Naive thymus-derived CD4-positive, alpha-beta T cell (primary cell): ENCODE data around the gene OR51D1. TPM values are rescaled to one million over a fixed set of nuclear protein-coding genes. Genes with fewer than 3 reads are reported as not detected.

Experiments
- ATAC-seq: fragments of 150-1000 bp; cut with Tn5 transposase; 2 replicates; pipeline ENCODE4 v1.10.0; 2021; ENCODE audit warnings: mild to moderate bottlenecking, moderate library complexity
- CTCF ChIA-PET: fragments of 350-600 bp; sonication (Branson Sonifier 250); formaldehyde crosslinking; loops from one replicate; lab custom pipeline; 2021; ENCODE audit warnings: antibody characterized with exemption; lab: Charles Lee
- POLR2A ChIA-PET: fragments of 350-600 bp; sonication (Branson Sonifier 250); formaldehyde crosslinking; loops from one replicate; lab custom pipeline; 2021; ENCODE audit warnings: antibody characterized with exemption, inconsistent platforms; lab: Charles Lee
- DNase-seq, 9 donors: peaks; one replicate each; pipeline versions ENCODE4 v3.0.0 to v3.0.0-alpha.2; 2020 to 2022; ENCODE audit warnings: mixed read lengths in 1 of 9
- H3K27ac ChIP-seq: one replicate; pipeline ENCODE4 v1.7.0; 2013; ENCODE audit warnings: mild to moderate bottlenecking, low read depth, low read length, moderate library complexity
- H3K27me3 ChIP-seq, 2 donors: one replicate each; pipeline ENCODE4 v1.7.0; 2013; ENCODE audit warnings: low read length in 2 of 2, mild to moderate bottlenecking in 2 of 2, moderate library complexity in 2 of 2; ENCODE audit not compliant: control insufficient read depth in 2 of 2, insufficient read depth in 2 of 2
- H3K36me3 ChIP-seq, 3 experiments: 1 replicate in 2 of 3; 2 replicates in 1 of 3; pipeline ENCODE4 v1.7.0; 2013; ENCODE audit warnings: low read length in 3 of 3, mild to moderate bottlenecking in 3 of 3, moderate library complexity in 1 of 3; ENCODE audit not compliant: insufficient read depth in 3 of 3, control insufficient read depth in 2 of 3
- H3K4me1 ChIP-seq, 2 donors: one replicate each; pipeline ENCODE4 v1.7.0; 2013; ENCODE audit warnings: low read length in 2 of 2, mild to moderate bottlenecking in 2 of 2, moderate library complexity in 1 of 2; ENCODE audit not compliant: control insufficient read depth in 2 of 2, insufficient read depth in 2 of 2
- H3K4me3 ChIP-seq: 2 replicates; pipeline ENCODE4 v1.7.0; 2013; ENCODE audit warnings: mild to moderate bottlenecking, low read length
- H3K9me3 ChIP-seq, 3 experiments: 1 replicate in 2 of 3; 2 replicates in 1 of 3; pipeline ENCODE4 v1.7.0; 2013; ENCODE audit warnings: low read length in 3 of 3; ENCODE audit not compliant: control insufficient read depth in 2 of 3
- H3K27ac Mint-ChIP-seq, 9 donors: one replicate each; pipeline ENCODE4 v1.8.0; 2020 to 2022; ENCODE audit warnings: mixed read lengths in 9 of 9, mild to moderate bottlenecking in 8 of 9, moderate library complexity in 5 of 9, inconsistent platforms in 2 of 9
- H3K27me3 Mint-ChIP-seq, 5 donors: one replicate each; pipeline ENCODE4 v1.8.0; 2021 to 2022; ENCODE audit warnings: mixed read lengths in 5 of 5, mild to moderate bottlenecking in 1 of 5
- H3K36me3 Mint-ChIP-seq, 5 donors: one replicate each; pipeline ENCODE4 v1.8.0; 2020 to 2022; ENCODE audit warnings: mixed read lengths in 5 of 5, mild to moderate bottlenecking in 3 of 5, inconsistent platforms in 1 of 5
- H3K4me1 Mint-ChIP-seq, 7 donors: one replicate each; pipeline ENCODE4 v1.8.0; 2020 to 2022; ENCODE audit warnings: mixed read lengths in 7 of 7, mild to moderate bottlenecking in 3 of 7, inconsistent platforms in 1 of 7
- H3K4me3 Mint-ChIP-seq, 10 donors: one replicate each; pipeline ENCODE4 v1.8.0; 2020 to 2022; ENCODE audit warnings: mild to moderate bottlenecking in 10 of 10, mixed read lengths in 10 of 10, moderate library complexity in 6 of 10, inconsistent platforms in 2 of 10
- H3K9me3 Mint-ChIP-seq, 11 donors: one replicate each; pipeline ENCODE4 v1.8.0; 2020 to 2022; ENCODE audit warnings: mixed read lengths in 11 of 11, mild to moderate bottlenecking in 4 of 11, inconsistent platforms in 1 of 11, moderate library complexity in 1 of 11
- intact Hi-C, 2 donors: fragments of 100-400 bp; cut with micrococcal nuclease; formaldehyde crosslinking; loops; one replicate each; pipeline ENCODE4 v1.15.1; 2023
- polyA plus RNA-seq, 2 donors: library from polyadenylated mRNA; unstranded; fragments of 300-500 nt; fragmentation: Illumina TruSeq; gene quantifications; one replicate each; pipeline ENCODE4 v1.2.3, GENCODE V29; 2021
- total RNA-seq, 6 experiments: library from RNA in 5 of 6; stranded (reverse) in 5 of 6; gene quantifications; 1 replicate in 5 of 6; 2 replicates in 1 of 6; pipeline ENCODE4 v1.2.3 and lab custom pipeline; 2021 to 2026

Gene OR51D1
- total and polyA plus RNA-seq, 7 experiments from 2014 or later: not detected

DNA sequence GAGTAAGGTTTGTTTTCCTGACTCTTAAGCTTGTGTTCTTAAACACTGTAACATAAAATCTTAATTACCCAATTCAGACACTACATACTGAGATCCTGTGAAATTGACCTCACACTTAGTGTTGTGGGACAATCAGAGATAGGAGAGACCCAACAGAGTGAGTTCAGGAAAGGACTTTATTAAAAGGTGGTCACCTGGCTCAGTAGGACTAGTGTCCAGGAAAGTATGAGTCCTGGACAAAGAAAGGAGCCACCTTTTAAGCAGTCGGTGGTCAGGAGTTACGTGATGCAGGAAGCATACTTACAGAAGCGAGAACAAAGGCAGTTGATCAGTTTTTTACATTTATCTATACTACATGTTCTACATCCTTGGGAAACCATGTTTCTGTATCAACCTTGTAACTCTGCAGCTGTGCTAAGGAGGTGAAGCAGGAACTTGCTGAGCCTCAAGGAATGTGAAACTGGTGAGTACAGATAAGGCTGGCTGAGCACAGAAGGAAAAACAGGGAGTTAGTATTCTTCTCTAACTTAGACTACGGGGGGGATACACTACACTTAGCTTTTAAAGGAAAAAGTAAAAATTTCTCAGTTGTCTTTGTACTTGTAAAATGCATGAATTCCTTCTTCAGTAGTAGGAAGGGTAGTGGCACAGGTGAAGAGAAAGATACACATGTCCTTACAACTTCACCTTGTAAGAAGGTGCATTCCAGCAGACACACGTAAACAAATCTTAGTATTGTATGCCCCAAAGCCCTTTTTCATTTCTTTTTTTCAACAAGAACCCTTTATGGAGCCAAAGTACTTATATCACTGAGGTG, 21.6 kb downstream of the OR51D1 start:
- POLR2A ChIA-PET: no interaction called here
- H3K4me1 Mint-ChIP-seq: no peaks in the 10 kb centered on the region

DNA sequence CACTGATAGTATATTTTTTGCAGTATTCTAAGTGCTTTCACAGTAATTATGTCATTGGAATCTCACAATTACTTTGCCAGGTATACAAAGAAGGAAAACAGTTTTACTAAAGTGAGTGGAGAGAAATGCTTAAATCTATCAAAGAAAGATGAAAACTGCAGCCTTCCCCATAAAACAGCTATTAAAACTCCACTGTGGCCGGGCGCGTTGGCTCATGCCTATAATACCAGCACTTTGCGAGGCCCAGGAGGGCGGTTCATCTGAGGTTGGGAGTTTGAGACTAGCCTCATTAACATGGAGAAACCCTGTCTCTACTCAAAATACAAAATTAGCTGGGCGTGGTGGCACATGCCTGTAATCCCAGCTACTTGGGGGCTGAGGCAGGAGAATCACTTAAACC, 25.6 kb downstream of the OR51D1 start:
- Histone ChIP-seq H3K4me3 (no peak overlapping the region), H3K4me1 (no peaks in the 10 kb centered on the region), H3K36me3 (no peaks in the 10 kb centered on the region), H3K27me3 (no peaks in the 10 kb centered on the region), H3K9me3 (no peaks in the 10 kb centered on the region), H3K27ac (no peak overlapping the region)
- intact Hi-C loops: no loop called here
- H3K36me3 Mint-ChIP-seq: peaks cover 0 to 5% (median 0%) of the 10 kb centered on the region in 5 donors
- H3K27ac Mint-ChIP-seq: no peak overlapping the region
- ChIA-PET POLR2A (no interaction called here), CTCF (no interaction called here)
- H3K27me3 Mint-ChIP-seq: peaks cover 16 to 30% (median 25%) of the 10 kb centered on the region in 5 donors
- no peak overlapping the region for H3K4me3 Mint-ChIP-seq
- DNase-seq (no peak), ATAC-seq (no peak)
- H3K4me1 Mint-ChIP-seq: no peaks in the 10 kb centered on the region
- no peaks in the 10 kb centered on the region for H3K9me3 Mint-ChIP-seq

More for the DNA sequence above, 21.6 kb downstream of the OR51D1 start:
- Histone ChIP-seq H3K27me3 (no peaks in the 10 kb centered on the region), H3K4me3 (no peak overlapping the region), H3K4me1 (no peaks in the 10 kb centered on the region), H3K36me3 (no peaks in the 10 kb centered on the region), H3K27ac (no peak overlapping the region), H3K9me3 (no peaks in the 10 kb centered on the region)
- H3K27ac Mint-ChIP-seq: no peak overlapping the region
- intact Hi-C loops: no loop called here
- H3K9me3 Mint-ChIP-seq: no peaks in the 10 kb centered on the region
- DNase-seq (no peak), ATAC-seq (no peak)
- no peak overlapping the region for H3K4me3 Mint-ChIP-seq
- CTCF ChIA-PET: no interaction called here
- peaks cover 20 to 25% (median 22%) of the 10 kb centered on the region in 5 donors for H3K27me3 Mint-ChIP-seq
- peaks cover 0 to 5% (median 0%) of the 10 kb centered on the region in 5 donors for H3K36me3 Mint-ChIP-seq

DNA sequence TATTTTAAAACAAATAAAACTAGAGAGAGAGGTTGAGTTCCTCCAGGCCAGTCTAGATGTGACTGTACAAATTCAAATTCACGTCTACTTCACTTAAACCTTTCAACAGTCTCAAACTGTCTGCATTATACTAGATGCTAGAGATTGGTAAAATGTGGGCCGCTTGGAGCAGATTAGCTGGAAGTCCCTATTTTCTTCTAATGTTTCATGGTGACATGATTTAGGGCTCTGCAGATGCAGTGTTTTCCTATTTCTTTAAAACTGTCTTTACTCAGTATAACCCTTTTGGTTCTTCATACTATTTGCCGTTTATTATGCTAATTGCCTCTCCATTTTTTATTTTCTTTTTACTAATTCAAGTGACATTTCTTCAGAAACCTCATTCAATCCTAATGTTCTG, 26.9 kb downstream of the OR51D1 start:
- Histone ChIP-seq H3K4me1 (no peaks in the 10 kb centered on the region), H3K27me3 (no peaks in the 10 kb centered on the region), H3K9me3 (no peaks in the 10 kb centered on the region), H3K36me3 (no peaks in the 10 kb centered on the region), H3K4me3 (no peak overlapping the region), H3K27ac (no peak overlapping the region)
- DNase-seq (no peak), ATAC-seq (no peak)
- Mint-ChIP-seq H3K27me3 (peaks cover 16 to 29% (median 22%) of the 10 kb centered on the region in 5 donors), H3K27ac (no peak overlapping the region), H3K4me1 (no peaks in the 10 kb centered on the region), H3K4me3 (no peak overlapping the region), H3K9me3 (no peaks in the 10 kb centered on the region), H3K36me3 (peaks cover 0 to 5% (median 0%) of the 10 kb centered on the region in 5 donors)
- ChIA-PET POLR2A (no interaction called here), CTCF (no interaction called here)
- intact Hi-C loops: no loop called here

DNA sequence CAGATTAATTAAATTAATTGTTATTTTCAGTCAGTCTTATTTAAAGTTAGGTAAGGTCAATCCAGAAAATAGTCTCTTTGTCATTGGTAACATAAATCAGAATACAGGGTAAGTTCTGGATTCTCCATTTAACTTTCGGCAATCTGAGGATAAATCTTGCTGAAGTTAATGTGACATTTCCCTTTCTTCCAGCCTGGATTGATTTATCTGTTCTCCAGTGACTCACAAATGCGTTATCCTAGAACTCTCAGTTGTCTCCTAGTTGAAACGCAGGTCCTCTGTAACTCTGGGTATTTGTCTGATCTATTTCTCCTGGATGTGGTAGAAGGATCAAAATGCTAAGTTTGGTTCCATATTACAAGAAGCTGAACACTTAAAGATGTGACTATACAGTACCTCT, 27.5 kb downstream of the OR51D1 start:
- intact Hi-C loops: no loop called here
- H3K9me3 Mint-ChIP-seq: no peaks in the 10 kb centered on the region
- H3K9me3 ChIP-seq: no peaks in the 10 kb centered on the region
- ATAC-seq (no peak), DNase-seq (no peak)
- H3K36me3 ChIP-seq: no peaks in the 10 kb centered on the region
- no peaks in the 10 kb centered on the region for H3K4me1 Mint-ChIP-seq
- peaks cover 18 to 32% (median 22%) of the 10 kb centered on the region in 5 donors for H3K27me3 Mint-ChIP-seq
- H3K27me3 ChIP-seq: no peaks in the 10 kb centered on the region
- H3K4me3 ChIP-seq: no peak overlapping the region
- no peak overlapping the region for H3K27ac ChIP-seq
- H3K4me1 ChIP-seq: no peaks in the 10 kb centered on the region
- ChIA-PET POLR2A (no interaction called here), CTCF (no interaction called here)
- no peak overlapping the region for H3K4me3 Mint-ChIP-seq
- H3K27ac Mint-ChIP-seq: no peak overlapping the region
- peaks cover 0 to 5% (median 0%) of the 10 kb centered on the region in 5 donors for H3K36me3 Mint-ChIP-seq

DNA sequence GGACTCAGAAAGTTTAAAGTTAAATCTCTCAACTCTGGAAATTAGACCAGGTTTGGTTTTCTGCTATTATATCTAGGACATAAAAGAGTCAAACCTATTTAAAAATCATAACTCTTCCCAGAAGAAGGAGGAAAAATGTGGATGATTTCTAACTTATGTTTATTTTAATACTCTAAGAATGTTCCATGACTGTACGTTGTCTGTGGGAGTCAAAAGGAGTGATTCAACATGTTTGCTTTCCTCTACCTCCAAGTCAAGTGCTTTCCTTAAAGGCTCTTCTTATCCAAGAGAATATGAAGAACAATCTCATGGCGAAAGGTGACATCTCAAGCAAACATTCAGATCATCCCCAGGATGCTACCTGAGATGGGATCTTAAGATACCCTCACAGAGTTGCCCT, 28.1 kb downstream of the OR51D1 start:
- ChIA-PET CTCF (no interaction called here), POLR2A (no interaction called here)
- ATAC-seq (no peak), DNase-seq (no peak)
- no peak overlapping the region for H3K27ac ChIP-seq
- no peak overlapping the region for H3K4me3 Mint-ChIP-seq
- H3K27ac Mint-ChIP-seq: no peak overlapping the region
- no peaks in the 10 kb centered on the region for H3K9me3 ChIP-seq
- no peak overlapping the region for H3K4me3 ChIP-seq
- peaks cover 0 to 5% (median 0%) of the 10 kb centered on the region in 5 donors for H3K36me3 Mint-ChIP-seq
- no peaks in the 10 kb centered on the region for H3K4me1 ChIP-seq
- peaks cover 16 to 32% (median 22%) of the 10 kb centered on the region in 5 donors for H3K27me3 Mint-ChIP-seq
- H3K4me1 Mint-ChIP-seq: no peaks in the 10 kb centered on the region
- intact Hi-C loops: no loop called here
- no peaks in the 10 kb centered on the region for H3K36me3 ChIP-seq
- H3K27me3 ChIP-seq: no peaks in the 10 kb centered on the region
- H3K9me3 Mint-ChIP-seq: no peaks in the 10 kb centered on the region

DNA sequence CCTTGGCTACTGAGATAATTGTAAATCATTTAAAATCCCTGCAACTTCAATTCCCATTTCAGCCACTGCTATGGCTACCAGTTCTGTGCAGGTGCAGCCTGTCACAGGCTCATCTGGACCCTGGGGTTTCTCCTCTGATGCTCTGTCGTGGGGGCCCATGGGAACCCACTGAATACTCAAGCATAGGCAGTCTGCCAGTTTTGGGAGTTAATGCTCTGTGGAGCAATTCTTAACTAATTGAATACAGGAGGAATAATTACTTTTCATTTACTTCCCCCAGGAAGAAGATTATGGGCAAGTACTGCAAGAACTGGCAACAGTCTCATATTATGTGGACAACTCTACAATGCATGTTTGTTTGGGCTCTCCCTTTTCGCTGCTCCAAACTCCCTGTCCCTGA, 34.5 kb downstream of the OR51D1 start:
- DNase-seq (no peak), ATAC-seq (no peak)
- H3K4me1 ChIP-seq: no peaks in the 10 kb centered on the region
- H3K9me3 ChIP-seq: no peaks in the 10 kb centered on the region
- Mint-ChIP-seq H3K36me3 (no peaks in the 10 kb centered on the region), H3K4me1 (no peaks in the 10 kb centered on the region), H3K4me3 (no peak overlapping the region), H3K27ac (no peak overlapping the region), H3K9me3 (no peaks in the 10 kb centered on the region), H3K27me3 (peaks cover 2 to 49% (median 29%) of the 10 kb centered on the region in 5 donors)
- POLR2A ChIA-PET: no interaction called here
- no peaks in the 10 kb centered on the region for H3K27me3 ChIP-seq
- CTCF ChIA-PET: no interaction called here
- no peak overlapping the region for H3K27ac ChIP-seq
- intact Hi-C loops: no loop called here
- H3K4me3 ChIP-seq: no peak overlapping the region
- H3K36me3 ChIP-seq: no peaks in the 10 kb centered on the region

DNA sequence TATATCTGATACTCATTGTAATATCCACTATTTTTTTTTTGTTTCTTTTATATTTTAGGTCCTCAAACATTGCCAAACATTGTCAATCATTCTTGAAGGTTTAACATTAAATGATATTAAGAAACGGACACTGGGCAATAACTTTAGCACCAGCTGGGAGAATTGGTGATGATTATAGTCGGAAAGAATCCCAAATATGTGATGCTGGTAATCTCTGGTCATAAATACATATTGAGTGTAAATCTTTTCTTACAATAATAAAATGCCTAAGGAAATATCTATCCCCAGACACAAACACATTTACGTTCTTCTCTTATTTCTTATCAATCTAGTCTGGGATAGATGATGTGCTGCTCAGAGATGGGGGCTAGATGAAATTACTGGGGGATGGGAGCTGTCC, 35.2 kb downstream of the OR51D1 start:
- Mint-ChIP-seq H3K4me3 (no peak overlapping the region), H3K36me3 (no peaks in the 10 kb centered on the region), H3K27ac (no peak overlapping the region), H3K27me3 (peaks cover 2 to 50% (median 30%) of the 10 kb centered on the region in 5 donors), H3K4me1 (no peaks in the 10 kb centered on the region), H3K9me3 (no peaks in the 10 kb centered on the region)
- H3K4me1 ChIP-seq: no peaks in the 10 kb centered on the region
- no peak overlapping the region for H3K27ac ChIP-seq
- POLR2A ChIA-PET: no interaction called here
- no peaks in the 10 kb centered on the region for H3K9me3 ChIP-seq
- intact Hi-C loops: no loop called here
- no peak overlapping the region for H3K4me3 ChIP-seq
- H3K36me3 ChIP-seq: no peaks in the 10 kb centered on the region
- DNase-seq (no peak), ATAC-seq (no peak)
- CTCF ChIA-PET: no interaction called here
- H3K27me3 ChIP-seq: no peaks in the 10 kb centered on the region
